ENCODE data around the gene DIDO1. TPM values are rescaled to one million over a fixed set of nuclear protein-coding genes. Genes with fewer than 3 reads are reported as not detected.

The DIDO1 gene
- total RNA-seq, 1 experiment from 2014 or later, result 85.9 TPM

GRCh38 chr20:62956387-62957135 lies 30.3 kb upstream of the DIDO1 start:
- H3K9me3 ChIP-seq (ENCODE audit: control insufficient read depth, low read depth, low read length), result no peaks in the 10 kb centered on the region
- no peaks in the 10 kb centered on the region for H3K27me3 ChIP-seq (ENCODE audit: insufficient read depth, low read length)
- no peak overlapping the region for H2BK20ac ChIP-seq (ENCODE audit: low read depth, low read length, poor library complexity, severe bottlenecking)
- H3K23me2 ChIP-seq (ENCODE audit: insufficient read length, low read depth, low read length, poor library complexity, severe bottlenecking), result peaks cover 10% of the 10 kb centered on the region
- H4K8ac ChIP-seq (replicated peaks; ENCODE audit: insufficient read length, low read depth, low read length), result no peak overlapping the region
- no peak overlapping the region for H3K27ac ChIP-seq (ENCODE audit: insufficient read length, low read depth, low read length)
- no peak overlapping the region for H3K4ac ChIP-seq (ENCODE audit: low read depth, low read length)
- Mint-ChIP-seq H3K4me1 (peaks cover 14 to 32% of the 10 kb centered on the region in 2 experiments), H3K9me3 (no peaks in the 10 kb centered on the region), H3K36me3 (ENCODE audit: insufficient read depth in 1 of 3, low read depth in 3 of 3) (peaks cover 2 to 10% (median 7%) of the 10 kb centered on the region in 3 experiments; a peak in 4 of 7 replicates), H3K27ac (0 out of 7 replicates have a peak overlapping the region, but pooled peaks of 2 of the 3 experiments have one; percentile 44 to 70), H3K4me3 (no peak overlapping the region), H3K27me3 (ENCODE audit: low read depth) (no peaks in the 10 kb centered on the region; the same call in 1 of the 2 replicates)
- no peak overlapping the region for H2AK5ac ChIP-seq (ENCODE audit: insufficient read length, low read length)
- no peaks in the 10 kb centered on the region; the same call in 1 of the 2 replicates for H3K79me2 ChIP-seq (ENCODE audit: insufficient read depth, low read length)
- DNase-seq, result no peak
- no peaks in the 10 kb centered on the region for H3K79me1 ChIP-seq (ENCODE audit: insufficient read depth, low read depth, low read length, poor library complexity, severe bottlenecking)
- H3K23ac ChIP-seq (ENCODE audit: insufficient read length, low read depth, low read length), result no peak overlapping the region
- WGBS (ENCODE audit: extremely low coverage, insufficient read length, low lambda C conversion rate), result no CpG with 5 or more reads among the region's 25 CpGs
- H4K20me1 ChIP-seq (ENCODE audit: control insufficient read depth, insufficient read depth, insufficient read length), result no peaks in the 10 kb centered on the region
- no peak overlapping the region for H2BK120ac ChIP-seq (ENCODE audit: low read depth, low read length, poor library complexity, severe bottlenecking)
- no peak overlapping the region for H4K91ac ChIP-seq (ENCODE audit: insufficient read length, low read depth, low read length)
- no peak overlapping the region for H2AFZ ChIP-seq (ENCODE audit: low read length)
- no peak overlapping the region for H3K4me2 ChIP-seq (ENCODE audit: insufficient read depth, insufficient read length, low read length)
- H2BK12ac ChIP-seq (ENCODE audit: insufficient read length, low read depth, low read length), result no peak overlapping the region
- no peak overlapping the region for H3K18ac ChIP-seq (ENCODE audit: insufficient read length, low read depth, low read length)
- H4K5ac ChIP-seq (ENCODE audit: insufficient read length, low read depth, low read length), result no peak overlapping the region
- no peak overlapping the region for H3K14ac ChIP-seq (ENCODE audit: insufficient read depth, low read length)
- H3K56ac ChIP-seq (ENCODE audit: insufficient read length, low read depth, low read length), result no peak overlapping the region
- H2BK5ac ChIP-seq (ENCODE audit: insufficient read length, low read length), result no peak overlapping the region
- peaks cover 3% of the 10 kb centered on the region for H3K4me1 ChIP-seq (ENCODE audit: insufficient read depth, low read length)
- no peak overlapping the region for H2BK15ac ChIP-seq (ENCODE audit: low read depth, low read length)
- H3K9ac ChIP-seq (ENCODE audit: extremely low read depth, insufficient read length, low read length), result no peak overlapping the region
- H3T11ph ChIP-seq (ENCODE audit: low read length), result no peak overlapping the region
- TF ChIP-seq CTCF (conservative IDR thresholded peaks at IDR 0.05), result no peak
